IPS-18c (cell line): ENCODE data around the gene PNISR.
"Not testable (repeated sequence)": the region's sequence is repeated elsewhere in the genome, so short reads cannot be mapped to it uniquely, and the experiment has no call there.

Experiments used
- H3K4me3 ChIP-seq: 2 replicates; pipeline ENCODE4 v1.7.0; 2013; ENCODE audit warnings: low read depth, mild to moderate bottlenecking, low read length, moderate library complexity; ENCODE audit not compliant: insufficient read depth
- H3K9me3 ChIP-seq: one replicate; pipeline ENCODE4 v1.6.1; 2013; ENCODE audit warnings: mild to moderate bottlenecking, low read length, moderate library complexity; ENCODE audit not compliant: control insufficient read depth, insufficient read depth

PNISR gene

GRCh38 chr6:99424761-99425646 lies at the start of gene PNISR:
Gene PNISR (minus strand): TSS chr6:99425308. CDS start chr6:99414659, 10,649 bp downstream.
- no peaks in the 10 kb centered on the region for H3K9me3 ChIP-seq
- H3K4me3 ChIP-seq, result peak within 1 kb of the TSS; percentile 84

DNA sequence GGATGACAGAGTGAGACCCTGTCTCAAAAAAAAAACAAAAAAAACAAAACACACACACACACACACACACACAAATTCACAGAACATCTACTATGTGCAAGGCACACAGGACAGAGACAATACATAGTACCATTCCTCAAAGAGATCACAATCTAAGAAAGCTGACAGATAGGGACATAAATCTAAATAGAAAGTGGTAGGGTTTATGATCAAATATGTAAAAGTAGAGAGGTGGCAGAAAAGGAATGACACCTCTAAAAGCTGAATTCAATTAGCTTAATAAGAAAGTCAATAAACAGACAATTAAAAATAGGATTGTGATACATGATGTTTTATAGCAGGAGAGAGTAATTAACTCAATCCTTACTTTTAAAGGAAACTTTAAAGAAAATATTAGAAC lies 48.6 kb upstream of the PNISR start:
- Histone ChIP-seq H3K9me3 (no peaks in the 10 kb centered on the region), H3K4me3 (no peak overlapping the region)

GRCh38 chr6:99471638-99472037 lies 46.5 kb upstream of the PNISR start:
- no peaks in the 10 kb centered on the region for H3K9me3 ChIP-seq

GRCh38 chr6:99467509-99468106 lies 42.5 kb upstream of the PNISR start:
- Histone ChIP-seq H3K9me3 (no peaks in the 10 kb centered on the region), H3K4me3 (no peak overlapping the region)

More at GRCh38 chr6:99471638-99472037, 46.5 kb upstream of the PNISR start:
- H3K4me3 ChIP-seq, result no peak overlapping the region

DNA sequence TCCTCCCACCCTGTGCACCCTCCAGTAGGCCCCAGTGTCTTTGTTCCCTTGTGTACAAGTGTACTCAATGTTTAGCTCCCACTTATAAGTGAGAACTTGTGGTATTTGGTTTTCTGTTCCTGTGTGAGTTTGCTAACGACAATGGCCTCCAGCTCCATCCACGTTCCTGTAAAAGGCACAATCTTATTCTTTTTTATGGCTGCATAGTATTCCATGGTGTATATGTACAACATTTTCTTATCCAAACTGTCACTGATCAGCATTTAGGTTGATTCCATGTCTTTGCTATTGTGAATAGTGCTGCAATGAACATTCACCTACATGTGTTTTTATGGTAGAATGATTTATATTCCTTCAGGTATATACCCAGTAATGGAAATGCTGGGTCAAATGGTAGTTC lies 34.0 kb upstream of the PNISR start:
- H3K9me3 ChIP-seq, H3K4me3 ChIP-seq: not testable (repeated sequence)

- H3K9me3 ChIP-seq, result no peaks in the 10 kb centered on the region
These were observed 33.2 kb upstream of the PNISR start for GRCh38 chr6:99458319-99458718.

DNA sequence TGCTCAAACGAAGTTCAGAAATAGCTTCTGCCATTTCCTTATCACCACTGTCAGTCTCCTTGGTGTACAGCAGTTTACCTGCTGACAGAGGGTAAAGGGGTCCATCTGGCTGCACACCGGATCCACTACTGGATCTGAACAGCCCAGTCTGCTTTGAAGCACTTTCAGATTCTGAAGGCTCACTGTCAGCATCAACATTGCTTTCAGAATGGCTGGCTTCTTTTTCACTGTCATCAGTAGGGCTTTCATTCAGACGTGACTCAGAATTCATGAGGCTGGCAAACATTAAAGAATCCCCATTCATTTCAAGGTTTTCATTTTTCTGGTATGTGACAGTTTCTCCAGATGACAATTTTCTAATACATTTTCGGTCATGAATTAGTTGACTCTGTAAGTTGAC lies 21.0 kb upstream of the PNISR start:
- H3K4me3 ChIP-seq, result no peak overlapping the region
- no peaks in the 10 kb centered on the region for H3K9me3 ChIP-seq

More at GRCh38 chr6:99458319-99458718, 33.2 kb upstream of the PNISR start:
- no peak overlapping the region for H3K4me3 ChIP-seq

- no peak overlapping the region for H3K4me3 ChIP-seq
- H3K9me3 ChIP-seq, result no peaks in the 10 kb centered on the region
These were observed 9.8 kb upstream of the PNISR start for GRCh38 chr6:99434702-99435530.

DNA sequence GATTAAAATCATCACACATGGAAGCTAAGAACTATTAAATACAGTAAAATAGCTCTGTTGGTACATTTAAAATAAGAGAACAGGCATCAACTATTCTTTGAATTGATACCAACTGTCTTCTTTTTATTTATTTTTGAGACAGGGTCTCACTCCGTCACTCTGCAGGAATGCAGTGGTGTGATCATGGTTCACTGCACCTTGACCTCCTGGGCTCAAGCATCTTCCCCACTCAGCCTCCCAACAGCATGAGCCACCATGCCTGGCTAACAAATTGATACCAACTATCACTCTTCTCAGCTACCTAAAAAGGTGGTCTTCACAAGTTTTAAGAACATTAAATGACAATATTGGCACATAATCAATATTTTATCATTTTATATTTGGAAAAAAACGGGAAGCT lies 7.8 kb upstream of the PNISR start:
- no peaks in the 10 kb centered on the region for H3K9me3 ChIP-seq
- no peak overlapping the region for H3K4me3 ChIP-seq

- H3K4me3 ChIP-seq, result no peak overlapping the region
These were observed 6.8 kb upstream of the PNISR start for GRCh38 chr6:99431901-99432300.

DNA sequence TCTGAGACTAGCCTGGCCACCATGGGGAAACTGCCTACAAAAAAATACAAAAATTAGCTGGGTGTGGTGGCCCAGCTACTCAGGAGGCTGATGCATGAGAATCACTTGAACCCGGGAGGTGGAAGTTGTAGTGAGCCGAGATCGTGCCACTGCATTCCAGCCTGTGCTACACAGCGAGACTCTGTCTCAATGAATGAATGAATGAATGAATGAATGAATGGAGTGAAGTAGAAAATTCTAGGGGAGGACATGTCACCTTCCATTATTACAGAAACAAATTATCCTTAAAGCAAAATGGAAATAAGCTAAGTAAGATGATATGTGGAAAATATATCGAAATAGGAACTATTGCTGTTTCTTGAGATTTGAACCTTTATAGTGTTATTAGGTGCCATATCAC lies 2.9 kb upstream of the PNISR start:
- Histone ChIP-seq H3K9me3 (no peaks in the 10 kb centered on the region), H3K4me3 (no peak overlapping the region)

More at GRCh38 chr6:99431901-99432300, 6.8 kb upstream of the PNISR start:
- no peaks in the 10 kb centered on the region for H3K9me3 ChIP-seq

DNA sequence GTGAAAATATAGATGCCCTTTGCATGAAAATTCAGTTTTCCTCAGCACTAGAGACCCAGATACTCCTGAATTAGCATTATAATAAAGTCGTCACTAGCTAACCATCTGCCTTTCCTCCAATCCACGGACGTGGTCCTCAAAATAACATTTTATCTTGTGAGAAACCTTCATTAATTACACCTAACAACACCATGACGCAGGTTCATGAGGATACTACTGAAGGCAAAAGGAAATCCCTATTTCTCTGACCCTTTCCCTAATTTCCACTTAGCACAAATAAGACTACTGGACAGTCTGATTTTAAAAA lies 1.3 kb upstream of the PNISR start:
- H3K4me3 ChIP-seq, result peak overlapping the region; percentile 84

GRCh38 chr6:99425647-99426450 lies 741 bp upstream of the PNISR start:
- H3K4me3 ChIP-seq, result peak overlapping the region; percentile 84
- no peaks in the 10 kb centered on the region for H3K9me3 ChIP-seq

More for the DNA sequence above, 1.3 kb upstream of the PNISR start:
- no peaks in the 10 kb centered on the region for H3K9me3 ChIP-seq

DNA sequence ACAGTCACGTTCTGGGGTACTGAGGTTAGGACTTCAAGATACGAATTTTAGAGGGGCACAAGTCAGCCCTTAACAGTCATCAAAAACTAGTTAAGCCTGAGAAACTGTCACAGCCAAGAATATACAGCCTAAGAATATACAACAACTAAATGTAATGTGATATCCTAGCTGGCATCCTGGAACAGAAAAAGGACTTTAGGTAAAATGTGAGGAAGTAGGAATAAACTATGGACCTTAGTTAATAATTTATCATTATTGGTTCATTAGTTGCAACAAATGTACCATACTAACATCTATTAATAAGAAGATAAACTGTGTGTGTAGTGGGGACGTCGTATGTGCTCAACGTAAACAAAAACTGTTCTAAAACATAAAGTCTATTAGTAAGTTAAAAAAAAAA lies 1.1 kb downstream of the PNISR start:
- Histone ChIP-seq H3K4me3 (0 out of 2 replicates have a peak overlapping the region, but pooled peaks have one; percentile 84), H3K9me3 (no peaks in the 10 kb centered on the region)

- no peaks in the 10 kb centered on the region for H3K9me3 ChIP-seq
- H3K4me3 ChIP-seq, result no peak overlapping the region
These were observed 2.2 kb downstream of the PNISR start for GRCh38 chr6:99422912-99423311.

DNA sequence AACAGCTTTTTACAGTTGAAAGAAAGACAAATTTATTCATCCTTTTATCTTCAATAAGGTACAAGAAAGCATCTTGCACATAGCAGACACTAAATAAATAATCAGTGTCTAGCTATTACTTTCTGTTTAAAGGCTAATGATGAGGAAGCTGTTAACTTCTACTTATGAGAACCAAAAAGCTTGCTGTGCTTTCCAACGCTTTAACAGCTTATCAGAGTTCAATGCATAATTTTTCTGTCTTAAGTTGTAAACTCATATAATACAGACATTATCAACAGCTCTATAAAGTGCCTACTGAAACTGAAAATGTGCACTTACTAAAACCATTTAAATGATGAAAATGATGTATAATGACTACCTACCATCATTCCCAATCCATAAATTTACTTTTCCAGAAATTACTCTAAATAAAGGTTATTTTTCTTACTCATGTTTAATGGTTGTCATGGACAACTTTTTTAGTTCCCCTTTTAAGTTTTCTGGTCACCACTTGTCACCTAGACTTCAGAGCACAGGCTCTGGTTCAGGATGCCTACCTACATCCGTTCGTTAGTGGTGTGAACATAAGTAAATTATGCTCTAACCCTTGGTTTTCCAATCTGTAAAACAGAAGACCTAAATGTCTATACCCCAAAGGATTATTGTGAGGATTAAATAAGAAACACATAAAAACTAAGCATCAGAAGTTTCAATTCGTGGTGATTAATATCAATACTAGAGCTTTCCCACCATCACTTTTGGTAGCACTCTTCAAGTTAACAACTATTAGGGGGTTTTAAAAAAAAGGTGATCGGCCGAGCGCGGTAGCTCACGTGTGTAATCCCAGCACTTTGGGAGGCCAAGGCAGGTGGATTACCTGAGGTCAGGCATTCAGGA lies 8.0 kb downstream of the PNISR start:
- H3K9me3 ChIP-seq, result no peaks in the 10 kb centered on the region
- H3K4me3 ChIP-seq, result no peak overlapping the region
